Fibroblast of villous mesenchyme (primary cell): ENCODE measurements around the gene DEPP1. TPM values are rescaled to one million over a fixed set of nuclear protein-coding genes. Genes with fewer than 3 reads are reported as not detected.
A peak's percentile ranks its signal among the peaks of the same experiment; 100 is the strongest.

Experiments
- DNase-seq: peaks from one replicate; pipeline ENCODE4 v3.0.0-alpha.2; 2010; ENCODE audit warnings: low read depth
- H3K4me3 ChIP-seq: 2 replicates; pipeline ENCODE4 v1.5.1; 2011; ENCODE audit warnings: low read depth, mild to moderate bottlenecking, low read length
- total RNA-seq: library from RNA; depleted of rRNA; stranded (reverse); fragments of >200 nt; gene quantifications from 2 replicates; pipeline ENCODE4 v1.2.3, GENCODE V29; 2012
- TF ChIP-seq, protein P1 (sequence below): IDR thresholded peaks from 2 replicates; pipeline ENCODE4 v1.5.1; 2012; ENCODE audit warnings: low read depth, mild to moderate bottlenecking, low read length; ENCODE audit not compliant: insufficient read depth

DEPP1 gene
- total RNA-seq, 1 donor: 29.8 TPM

DNA sequence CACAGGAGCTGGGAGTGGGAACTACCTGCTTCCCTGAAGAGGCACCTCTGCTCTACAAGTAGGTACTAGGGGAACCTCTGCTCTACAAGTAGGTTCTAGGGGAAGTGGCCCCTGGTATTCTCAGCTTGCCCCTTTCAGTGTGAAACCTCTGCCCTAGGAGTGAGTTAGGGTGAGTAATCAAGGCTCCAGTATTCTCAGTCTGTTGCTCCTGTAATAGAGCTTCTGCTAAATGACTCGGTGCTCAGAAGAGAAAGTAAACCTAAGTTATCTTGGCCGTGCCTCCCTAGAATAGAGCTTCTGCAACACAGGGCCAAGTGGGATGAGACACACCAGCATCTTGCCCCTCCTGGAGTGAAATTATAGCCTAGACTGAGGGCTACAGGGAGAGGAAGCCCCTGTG, 32.4 kb downstream of the DEPP1 start:
- TF ChIP-seq, protein P1, sequence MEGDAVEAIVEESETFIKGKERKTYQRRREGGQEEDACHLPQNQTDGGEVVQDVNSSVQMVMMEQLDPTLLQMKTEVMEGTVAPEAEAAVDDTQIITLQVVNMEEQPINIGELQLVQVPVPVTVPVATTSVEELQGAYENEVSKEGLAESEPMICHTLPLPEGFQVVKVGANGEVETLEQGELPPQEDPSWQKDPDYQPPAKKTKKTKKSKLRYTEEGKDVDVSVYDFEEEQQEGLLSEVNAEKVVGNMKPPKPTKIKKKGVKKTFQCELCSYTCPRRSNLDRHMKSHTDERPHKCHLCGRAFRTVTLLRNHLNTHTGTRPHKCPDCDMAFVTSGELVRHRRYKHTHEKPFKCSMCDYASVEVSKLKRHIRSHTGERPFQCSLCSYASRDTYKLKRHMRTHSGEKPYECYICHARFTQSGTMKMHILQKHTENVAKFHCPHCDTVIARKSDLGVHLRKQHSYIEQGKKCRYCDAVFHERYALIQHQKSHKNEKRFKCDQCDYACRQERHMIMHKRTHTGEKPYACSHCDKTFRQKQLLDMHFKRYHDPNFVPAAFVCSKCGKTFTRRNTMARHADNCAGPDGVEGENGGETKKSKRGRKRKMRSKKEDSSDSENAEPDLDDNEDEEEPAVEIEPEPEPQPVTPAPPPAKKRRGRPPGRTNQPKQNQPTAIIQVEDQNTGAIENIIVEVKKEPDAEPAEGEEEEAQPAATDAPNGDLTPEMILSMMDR: no peak
- DNase-seq: no peak
- H3K4me3 ChIP-seq: no peak overlapping the region

DNA sequence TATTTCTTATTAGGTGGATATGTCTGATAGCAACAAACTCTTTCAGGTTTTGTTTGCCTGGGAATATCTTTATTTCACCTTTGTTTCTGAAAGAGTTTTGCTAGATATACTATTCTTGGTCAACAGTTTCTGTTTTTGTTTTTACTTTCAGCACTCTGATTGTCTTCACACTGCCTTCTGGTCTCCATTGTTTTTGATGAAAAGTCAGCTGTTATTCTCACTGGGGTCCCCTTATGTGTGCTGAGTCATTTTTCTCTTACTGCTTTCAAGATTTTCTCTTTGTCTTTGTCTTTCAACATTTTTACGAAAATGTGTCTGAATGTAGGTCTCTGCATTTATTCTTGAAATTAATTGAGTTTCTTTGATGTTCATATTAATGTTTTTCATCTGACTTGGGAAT, 34.3 kb downstream of the DEPP1 start:
- H3K4me3 ChIP-seq: no peak overlapping the region
- TF ChIP-seq, protein P1: no peak
- DNase-seq: no peak

DNA sequence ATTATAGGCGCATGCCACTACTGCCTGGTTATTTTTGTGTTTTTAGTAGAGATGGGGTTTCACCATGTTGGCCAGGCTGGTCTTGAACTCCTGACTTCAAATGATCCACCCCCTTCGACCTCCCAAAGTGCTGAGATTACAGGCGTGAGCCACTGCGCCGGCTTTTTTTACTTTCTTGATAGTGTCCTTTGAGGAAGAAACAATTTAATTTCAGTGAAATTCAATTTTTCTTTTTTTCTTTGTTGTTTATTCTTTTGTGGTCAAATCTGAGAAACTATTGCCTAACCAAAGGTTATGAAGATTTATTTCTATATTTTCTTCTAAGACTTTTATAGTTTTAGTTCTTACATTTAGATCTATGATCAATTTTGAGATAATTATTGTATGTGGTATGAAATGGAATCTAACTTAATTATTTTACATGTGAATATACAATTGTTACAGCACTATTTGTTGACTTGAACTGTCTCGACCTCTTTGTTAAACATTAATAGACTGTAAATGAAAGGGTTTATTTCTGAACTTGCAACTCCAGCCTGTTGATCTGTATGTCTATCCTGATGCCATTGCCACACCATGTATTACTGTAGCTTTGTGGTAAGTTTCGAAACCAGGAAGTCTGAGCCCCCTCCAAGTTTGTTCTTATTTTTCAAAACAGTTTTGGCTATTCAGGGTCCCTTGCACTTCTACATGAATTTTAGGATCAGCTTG, 38.8 kb downstream of the DEPP1 start:
- peak; percentile 52 for DNase-seq
- no peak overlapping the region for H3K4me3 ChIP-seq
- TF ChIP-seq, protein P1: no peak

DNA sequence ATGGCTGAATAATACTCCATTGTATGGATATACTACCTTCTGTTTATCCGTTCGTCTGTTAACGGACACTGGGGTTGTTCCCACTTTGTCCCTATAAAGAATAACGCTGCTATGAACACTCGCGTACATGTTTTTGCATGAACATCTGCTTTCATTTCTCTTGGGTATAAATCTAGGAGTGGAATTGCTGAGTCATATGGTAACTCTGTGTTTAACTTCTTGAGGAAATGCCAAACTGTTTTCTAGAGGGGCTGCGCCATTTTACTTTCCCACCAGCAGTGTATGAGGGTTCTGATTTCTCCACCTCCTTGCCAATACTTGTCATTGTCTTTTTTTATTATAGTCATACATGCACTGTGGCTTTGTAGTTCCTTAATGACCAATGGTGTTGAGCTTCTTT, 39.7 kb downstream of the DEPP1 start:
- no peak for DNase-seq
- H3K4me3 ChIP-seq: no peak overlapping the region
- TF ChIP-seq, protein P1: no peak

DNA sequence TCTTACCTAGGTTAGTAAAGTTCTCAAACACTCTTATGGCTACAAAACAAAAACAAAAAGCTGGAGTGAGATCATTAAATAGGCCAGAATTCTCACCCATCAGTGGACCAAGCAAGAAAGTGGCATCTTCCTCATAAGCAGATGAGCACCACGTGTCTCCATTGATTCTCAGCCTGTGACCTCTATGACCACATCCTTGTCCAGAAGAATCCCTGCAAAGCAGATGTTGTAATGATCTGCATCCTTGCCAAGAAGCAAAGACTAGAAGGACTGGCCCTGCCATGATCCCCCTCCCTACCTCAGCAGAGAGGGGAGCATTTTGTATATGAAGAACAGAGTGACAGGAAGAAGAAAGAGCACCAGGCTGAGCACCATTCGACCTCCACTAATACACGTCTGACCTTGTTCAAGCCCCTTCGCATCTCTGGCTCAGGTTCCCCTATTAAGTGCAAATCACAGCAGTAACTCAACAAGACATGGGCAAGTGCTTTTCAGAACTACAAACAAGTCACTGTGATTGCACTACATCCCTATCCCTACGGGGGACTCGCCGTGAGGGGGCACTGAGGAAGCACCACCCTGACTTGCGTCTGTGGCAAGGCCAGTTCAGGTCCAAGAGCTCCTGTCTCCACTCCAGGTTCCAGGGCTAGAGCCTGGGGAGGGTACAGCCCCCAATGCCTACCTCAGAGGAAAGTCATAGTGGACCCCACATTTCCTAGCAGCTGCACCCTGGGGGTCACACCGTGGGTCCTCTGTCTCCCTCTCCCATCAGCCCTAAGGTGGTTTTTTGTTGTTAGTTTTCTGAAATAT, 41.2 kb downstream of the DEPP1 start:
- no peak overlapping the region for H3K4me3 ChIP-seq
- TF ChIP-seq, protein P1: no peak
- DNase-seq: peak; percentile 64

DNA sequence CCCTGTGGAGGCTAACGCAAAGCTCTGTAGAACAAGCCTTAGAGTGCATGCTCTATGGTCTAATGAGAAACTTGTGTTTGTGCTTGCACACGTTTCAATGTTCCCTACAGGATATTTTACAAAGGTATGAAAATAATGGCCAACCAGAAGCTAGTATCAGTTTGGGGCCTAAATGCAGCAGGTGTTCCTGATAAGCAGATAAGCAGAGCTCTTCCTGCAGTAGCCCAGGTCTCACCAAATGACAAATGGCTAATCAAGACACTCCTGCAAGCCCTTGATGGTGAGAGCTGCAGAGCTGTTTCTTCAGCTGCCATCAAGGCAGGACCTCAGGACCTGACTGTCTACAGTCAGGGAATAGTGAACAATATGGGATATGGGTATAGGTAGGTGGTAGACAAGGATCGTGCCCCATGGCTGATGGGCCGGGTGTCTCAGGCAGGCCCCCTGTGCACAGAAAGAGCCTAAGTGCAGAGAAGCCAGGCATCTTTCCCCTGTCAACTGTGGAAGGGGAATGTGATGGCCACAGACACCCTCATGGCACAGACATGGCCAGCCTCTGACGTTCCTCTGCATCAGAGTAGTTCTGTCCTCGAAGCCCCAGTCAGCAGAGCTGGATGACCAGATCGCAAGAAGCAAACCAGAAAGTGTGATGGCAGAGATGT, 42.2 kb downstream of the DEPP1 start:
- DNase-seq: no peak
- H3K4me3 ChIP-seq: no peak overlapping the region
- TF ChIP-seq, protein P1: no peak
